Measurements from ENCODE around the gene HGS. TPM values are rescaled to one million over a fixed set of nuclear protein-coding genes. Genes with fewer than 3 reads are reported as not detected.
A peak's percentile ranks its signal among the peaks of the same experiment; 100 is the strongest.

HGS gene
- total RNA-seq, 2 donors from 2014 or later, result 114 to 130 TPM

DNA sequence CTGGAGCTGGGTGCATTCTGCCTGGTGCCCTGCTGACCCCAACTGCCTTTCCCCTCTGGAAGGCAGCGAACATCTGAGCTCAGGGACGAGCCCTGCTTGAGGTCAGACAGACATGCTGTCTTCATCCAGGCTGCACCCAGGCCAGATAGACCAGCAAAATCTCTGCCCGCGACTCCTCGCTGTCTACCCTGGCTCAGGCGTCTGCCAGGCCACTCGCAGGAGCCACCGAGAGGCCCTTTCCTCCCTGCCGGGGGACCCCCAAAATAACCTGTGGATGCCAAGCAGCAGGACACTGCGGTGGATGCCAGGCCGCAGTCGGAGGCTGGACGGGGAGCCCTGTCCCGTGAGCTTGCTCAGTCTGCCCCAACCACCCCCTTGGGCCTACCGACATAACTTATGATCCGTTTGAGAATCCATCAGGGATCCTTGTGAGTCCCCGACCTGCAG is 25.0 kb downstream of the HGS start:
- Mint-ChIP-seq H3K36me3 (ENCODE audit: low read depth) (peaks cover 32% of the 10 kb centered on the region), H3K9me3 (no peaks in the 10 kb centered on the region), H3K4me3 (no peak overlapping the region), H3K27ac (no peak overlapping the region), H3K4me1 (peaks cover 6% of the 10 kb centered on the region), H3K27me3 (ENCODE audit: insufficient read depth) (peaks cover 3% of the 10 kb centered on the region)
- Histone ChIP-seq H3K4me1 (ENCODE audit: control insufficient read depth, insufficient read depth, low read length) (peaks cover 12% of the 10 kb centered on the region), H3K27ac (ENCODE audit: low read depth, low read length) (no peak overlapping the region), H3K9me3 (ENCODE audit: control insufficient read depth, low read length) (no peaks in the 10 kb centered on the region), H3K4me3 (ENCODE audit: low read length) (no peak overlapping the region), H3K36me3 (ENCODE audit: control insufficient read depth, insufficient read depth, low read length) (peaks cover 37% of the 10 kb centered on the region), H3K9ac (ENCODE audit: extremely low read depth, low read length, poor library complexity, severe bottlenecking) (no peak overlapping the region), H3K27me3 (ENCODE audit: control insufficient read depth, insufficient read depth, low read length, poor library complexity, severe bottlenecking) (no peaks in the 10 kb centered on the region)
- no peak for TF ChIP-seq CTCF (conservative IDR thresholded peaks at IDR 0.05)
- no peak for DNase-seq
- 87 to 93% methylated on average over 13 to 17 of the region's 17 CpGs for WGBS, 2 experiments (ENCODE audit: insufficient coverage in 1 of 2, insufficient read length in 1 of 2)

- peak; percentile 79 for DNase-seq
- H3K4me3 ChIP-seq (ENCODE audit: low read length), result peak overlapping the region; percentile 70
- no peaks in the 10 kb centered on the region for H3K27me3 ChIP-seq (ENCODE audit: control insufficient read depth, insufficient read depth, low read length, poor library complexity, severe bottlenecking)
- H3K4me3 Mint-ChIP-seq, result peak overlapping the region; percentile 50
- no peak overlapping the region for H3K27ac ChIP-seq (ENCODE audit: low read depth, low read length)
- H3K36me3 Mint-ChIP-seq (ENCODE audit: low read depth), result peaks cover 20% of the 10 kb centered on the region
- no peaks in the 10 kb centered on the region for H3K9me3 ChIP-seq (ENCODE audit: control insufficient read depth, low read length)
- peaks cover 12% of the 10 kb centered on the region for H3K4me1 ChIP-seq (ENCODE audit: control insufficient read depth, insufficient read depth, low read length)
- peaks cover 3% of the 10 kb centered on the region for H3K27me3 Mint-ChIP-seq (ENCODE audit: insufficient read depth)
- no peak for TF ChIP-seq CTCF (conservative IDR thresholded peaks at IDR 0.05)
- 22 to 30% methylated on average over 25 to 29 of the region's 29 CpGs for WGBS, 2 experiments (ENCODE audit: insufficient coverage in 1 of 2, insufficient read length in 1 of 2)
- no peak overlapping the region for H3K27ac Mint-ChIP-seq
- no peaks in the 10 kb centered on the region for H3K9me3 Mint-ChIP-seq
- peaks cover 6% of the 10 kb centered on the region for H3K4me1 Mint-ChIP-seq
- H3K36me3 ChIP-seq (ENCODE audit: control insufficient read depth, insufficient read depth, low read length), result peaks cover 25% of the 10 kb centered on the region
- H3K9ac ChIP-seq (ENCODE audit: extremely low read depth, low read length, poor library complexity, severe bottlenecking), result no peak overlapping the region
Measured at GRCh38 chr17:81710514-81711308, 26.9 kb downstream of the HGS start.

DNA sequence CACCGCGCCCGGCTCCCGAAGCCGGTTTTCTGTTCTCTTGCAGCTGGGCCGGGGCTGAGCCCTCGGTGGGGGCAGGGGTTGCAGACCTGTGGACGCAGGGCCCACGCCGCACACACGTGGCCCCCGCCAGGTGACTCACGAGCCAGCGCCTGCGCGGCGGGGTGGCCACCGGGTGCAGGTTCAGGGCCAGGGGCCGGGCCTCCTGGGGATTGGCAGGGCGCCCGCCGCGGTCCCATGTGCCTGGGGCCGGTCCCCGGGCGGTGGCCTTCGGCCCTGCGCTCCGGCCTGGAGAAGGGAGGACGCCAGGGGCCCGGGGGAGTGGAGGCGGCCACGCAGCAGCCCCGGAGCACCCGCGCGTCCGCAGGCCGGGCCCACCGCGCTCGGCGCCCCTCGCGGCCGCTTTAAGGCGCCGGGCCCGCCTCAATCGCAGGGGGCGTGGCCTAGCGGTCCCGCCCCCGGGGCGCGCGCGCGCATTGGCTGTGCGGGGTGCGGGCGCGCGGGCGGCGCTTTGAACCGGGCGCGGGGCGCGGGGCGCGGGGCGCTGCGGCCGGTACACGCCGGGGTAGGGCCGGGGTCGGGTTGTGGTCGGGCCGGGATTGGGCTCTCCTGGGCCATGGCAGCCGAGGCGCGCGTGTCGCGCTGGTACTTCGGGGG is 28.1 kb downstream of the HGS start, which contains the start of gene SLC25A10:
TSS of gene SLC25A10 (plus strand) at position 471 of the 654 bp plus-strand sequence. CDS start at position 614, 143 bp downstream.
- Histone ChIP-seq H3K36me3 (ENCODE audit: control insufficient read depth, insufficient read depth, low read length) (peaks cover 14% of the 10 kb centered on the region), H3K4me1 (ENCODE audit: control insufficient read depth, insufficient read depth, low read length) (peaks cover 12% of the 10 kb centered on the region), H3K27ac (ENCODE audit: low read depth, low read length) (no peak within 1 kb of the TSS), H3K9ac (ENCODE audit: extremely low read depth, low read length, poor library complexity, severe bottlenecking) (peak within 1 kb of the TSS; percentile 57), H3K9me3 (ENCODE audit: control insufficient read depth, low read length) (no peaks in the 10 kb centered on the region), H3K27me3 (ENCODE audit: control insufficient read depth, insufficient read depth, low read length, poor library complexity, severe bottlenecking) (no peaks in the 10 kb centered on the region), H3K4me3 (ENCODE audit: low read length) (peak within 1 kb of the TSS; percentile 79)
- Mint-ChIP-seq H3K27me3 (ENCODE audit: insufficient read depth) (peaks cover 3% of the 10 kb centered on the region), H3K9me3 (no peaks in the 10 kb centered on the region), H3K4me1 (peaks cover 6% of the 10 kb centered on the region), H3K4me3 (peak within 1 kb of the TSS; percentile 74), H3K36me3 (ENCODE audit: low read depth) (peaks cover 8% of the 10 kb centered on the region), H3K27ac (peak within 1 kb of the TSS; percentile 75)
- peak; percentile 89 for DNase-seq
- no peak for TF ChIP-seq CTCF (conservative IDR thresholded peaks at IDR 0.05)
- WGBS, 2 experiments (ENCODE audit: insufficient coverage in 1 of 2, insufficient read length in 1 of 2), result 0% methylated on average over 26 to 89 of the region's 89 CpGs
